Spinal cord (tissue), 10 donors: ENCODE data around the gene IPO9. TPM values are rescaled to one million over a fixed set of nuclear protein-coding genes. Genes with fewer than 3 reads are reported as not detected.
"Not testable (repeated sequence)": the region's sequence is repeated elsewhere in the genome, so short reads cannot be mapped to it uniquely, and the experiment has no call there.

ENCODE experiments used
- DNase-seq, 6 donors: peaks; one replicate each; pipeline versions ENCODE4 v3.0.0 to v3.0.0-alpha.2; 2013 to 2015; ENCODE audit warnings: low spot score in 6 of 6, low read depth in 4 of 6
- H3K27ac ChIP-seq: one replicate; pipeline ENCODE4 v1.5.1; 2013; ENCODE audit warnings: low read depth, low read length, control low read depth
- H3K27me3 ChIP-seq: one replicate; pipeline ENCODE4 v1.6.1; 2013; ENCODE audit warnings: low read length; ENCODE audit not compliant: control insufficient read depth, insufficient read depth
- H3K36me3 ChIP-seq: one replicate; pipeline ENCODE4 v1.6.1; 2013; ENCODE audit warnings: low read length; ENCODE audit not compliant: control insufficient read depth, insufficient read depth
- H3K4me1 ChIP-seq: one replicate; pipeline ENCODE4 v1.6.1; 2013; ENCODE audit warnings: low read length; ENCODE audit not compliant: control insufficient read depth, insufficient read depth
- H3K4me3 ChIP-seq: one replicate; pipeline ENCODE4 v1.5.1; 2013; ENCODE audit warnings: low read depth, low read length, control low read depth
- H3K9me3 ChIP-seq: one replicate; pipeline ENCODE4 v1.6.1; 2013; ENCODE audit warnings: low read length; ENCODE audit not compliant: control insufficient read depth, insufficient read depth
- WGBS: methylation state at CpG from one replicate; pipeline ENCODE4 v1.1.5; 2013; ENCODE audit warnings: missing lambda C conversion rate; ENCODE audit not compliant: insufficient coverage; 5-methylcytosine and 5-hydroxymethylcytosine counted together
- polyA plus RNA-seq, 2 donors: library from polyadenylated mRNA; unstranded; fragments of 120-200 nt; gene quantifications; one replicate each; pipeline ENCODE4 v1.2.1, GENCODE V29; 2013; ENCODE audit not compliant: insufficient read length in 2 of 2
- total RNA-seq, 2 donors: library from RNA; depleted of rRNA in 1 of 2; stranded (reverse); fragments of 120-200 nt in 1 of 2; fragments of >200 nt in 1 of 2; gene quantifications; one replicate each; pipeline versions ENCODE4 v1.2.3 to v1.2.4, GENCODE V29; 2013 to 2014
- donor health status: healthy.

IPO9 gene
- total and polyA plus RNA-seq, 4 donors: 35.9 to 86.3 (median 62.6) TPM

GRCh38 chr1:201825245-201825644, 3.7 kb upstream of the IPO9 start:
- Histone ChIP-seq H3K4me1 (peaks cover 19% of the 10 kb centered on the region), H3K4me3 (no peak overlapping the region), H3K36me3 (peaks cover 23% of the 10 kb centered on the region), H3K27ac (peak overlapping the region; percentile 22), H3K27me3 (no peaks in the 10 kb centered on the region), H3K9me3 (no peaks in the 10 kb centered on the region)
- DNase-seq: peak in 1 of 6 donors; percentile 26
- no CpG with 5 or more reads among the region's 3 CpGs for WGBS

- Histone ChIP-seq H3K4me3 (no peak overlapping the region), H3K9me3 (no peaks in the 10 kb centered on the region), H3K27ac (peak overlapping the region; percentile 22), H3K36me3 (peaks cover 15% of the 10 kb centered on the region), H3K4me1 (peaks cover 21% of the 10 kb centered on the region), H3K27me3 (no peaks in the 10 kb centered on the region)
- DNase-seq: no peak
- WGBS: 67% methylated on average over 1 of the region's 4 CpGs
Observed at GRCh38 chr1:201826830-201827229, 2.1 kb upstream of the IPO9 start.

DNA sequence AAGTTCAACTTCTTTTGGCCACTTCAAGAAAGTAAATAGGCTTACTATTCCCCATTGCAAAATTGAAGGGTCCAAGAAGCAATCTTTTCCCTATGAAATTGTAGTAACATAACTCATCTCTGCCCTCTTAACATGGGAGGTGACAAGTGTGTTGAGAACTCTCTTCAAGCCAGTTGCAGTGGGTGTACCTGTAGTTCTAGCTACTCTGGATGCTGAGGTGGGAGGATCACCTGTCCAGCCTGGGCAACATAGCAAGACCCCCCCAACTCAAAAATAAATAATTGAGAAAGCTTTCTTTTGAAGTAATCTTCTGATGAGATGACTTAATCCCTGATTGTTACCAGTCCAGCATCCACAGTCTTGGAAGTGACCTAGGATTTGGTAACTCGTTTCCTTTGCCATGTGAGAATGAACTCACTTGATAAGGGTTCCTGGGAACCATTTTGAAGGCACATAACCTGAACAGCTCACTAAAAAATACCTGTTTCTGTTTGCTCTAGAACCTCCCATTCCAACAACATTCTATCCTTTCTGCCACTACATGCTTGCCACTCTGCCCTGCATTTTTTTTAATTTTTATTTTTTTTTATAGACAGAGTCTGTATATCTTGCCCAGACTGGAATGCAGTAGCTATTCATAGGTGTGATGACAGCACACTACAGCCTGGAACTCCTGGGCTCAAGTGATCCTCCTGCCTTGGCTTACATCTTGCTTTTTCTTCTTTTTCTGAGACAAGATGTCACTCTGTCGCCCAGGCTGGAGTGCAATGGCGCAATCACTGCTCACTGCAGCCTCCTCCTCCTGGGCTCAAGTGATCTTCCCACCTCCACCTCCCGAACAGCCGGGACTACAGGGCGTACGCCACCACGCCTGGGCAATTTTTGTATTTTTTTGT, 1.4 kb upstream of the IPO9 start:
- H3K27ac ChIP-seq: no peak overlapping the region
- 95% methylated on average over 8 of the region's 8 CpGs for WGBS
- no peak overlapping the region for H3K4me3 ChIP-seq

DNA sequence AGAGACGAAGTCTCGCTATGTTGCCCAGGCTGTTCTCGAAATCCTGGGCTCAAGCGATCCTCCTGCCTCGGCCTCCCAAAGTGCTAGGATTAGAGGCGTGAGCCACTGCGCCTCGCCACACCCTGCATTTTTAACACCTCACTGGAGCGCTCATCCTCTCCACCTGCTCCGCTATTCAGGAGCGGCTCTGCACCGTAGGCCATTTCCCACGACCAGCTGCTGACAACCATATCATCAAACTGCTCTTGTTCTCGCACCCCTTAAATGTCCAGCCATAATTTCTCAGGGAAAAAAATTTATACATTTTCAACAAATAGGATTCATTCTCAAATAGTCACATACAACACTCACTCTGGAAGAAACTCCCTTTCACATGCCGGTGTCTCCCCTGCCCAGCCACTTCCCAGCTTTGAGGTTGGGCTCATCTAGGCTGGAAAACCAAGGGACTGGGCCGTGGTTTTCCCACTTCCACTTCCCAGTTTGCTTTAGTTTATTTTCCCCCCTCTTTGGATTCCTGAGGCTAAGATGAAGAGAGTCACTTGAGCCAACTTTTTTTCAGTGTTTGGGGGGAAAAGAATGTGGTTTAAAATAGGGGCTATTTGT, 639 bp upstream of the IPO9 start:
- 80% methylated on average over 15 of the region's 16 CpGs for WGBS

More for the DNA sequence above, 1.4 kb upstream of the IPO9 start:
- H3K4me1 ChIP-seq: peaks cover 21% of the 10 kb centered on the region
- peaks cover 7% of the 10 kb centered on the region for H3K36me3 ChIP-seq
- no peaks in the 10 kb centered on the region for H3K27me3 ChIP-seq
- no peaks in the 10 kb centered on the region for H3K9me3 ChIP-seq
- no peak for DNase-seq

DNA sequence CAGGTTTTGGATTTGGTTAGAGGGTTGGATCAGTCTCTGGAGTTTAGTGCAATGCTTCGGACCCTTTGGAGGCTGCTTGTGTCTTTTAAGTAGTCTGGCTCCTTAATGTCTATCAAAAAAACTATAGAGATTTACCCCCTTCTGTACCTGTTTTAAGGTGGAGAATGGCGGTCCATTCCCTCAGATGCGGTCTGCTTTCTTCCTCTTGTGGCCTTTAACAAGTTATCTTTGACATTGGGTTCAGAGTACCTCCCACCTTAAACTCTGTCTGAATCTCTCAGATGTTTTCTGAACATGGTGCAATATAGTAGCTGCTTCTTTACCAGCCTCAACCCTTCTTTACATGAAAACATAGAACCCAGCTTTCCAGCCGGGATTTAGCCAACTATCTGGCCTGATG, 2.4 kb downstream of the IPO9 start:
- 50% methylated on average over 1 of the region's 4 CpGs for WGBS
- H3K4me3 ChIP-seq: no peak overlapping the region

More for the DNA sequence above, 639 bp upstream of the IPO9 start:
- H3K4me1 ChIP-seq: peaks cover 21% of the 10 kb centered on the region
- H3K27me3 ChIP-seq: no peaks in the 10 kb centered on the region
- peaks cover under 1% of the 10 kb centered on the region for H3K36me3 ChIP-seq
- no peak overlapping the region for H3K4me3 ChIP-seq
- DNase-seq: no peak
- H3K9me3 ChIP-seq: no peaks in the 10 kb centered on the region
- H3K27ac ChIP-seq: no peak overlapping the region

GRCh38 chr1:201834621-201835020, 5.7 kb downstream of the IPO9 start:
- H3K4me1 ChIP-seq: peaks cover 3% of the 10 kb centered on the region
- H3K36me3 ChIP-seq: peaks cover 9% of the 10 kb centered on the region
- no peaks in the 10 kb centered on the region for H3K9me3 ChIP-seq
- no peaks in the 10 kb centered on the region for H3K27me3 ChIP-seq
- DNase-seq: no peak
- H3K27ac ChIP-seq: no peak overlapping the region
- no peak overlapping the region for H3K4me3 ChIP-seq
- WGBS: 98% methylated on average over 5 of the region's 5 CpGs

More for the DNA sequence above, 2.4 kb downstream of the IPO9 start:
- no peak for DNase-seq
- Histone ChIP-seq H3K27me3 (no peaks in the 10 kb centered on the region), H3K36me3 (peaks cover 4% of the 10 kb centered on the region), H3K4me1 (peaks cover 12% of the 10 kb centered on the region), H3K9me3 (no peaks in the 10 kb centered on the region), H3K27ac (no peak overlapping the region)

- Histone ChIP-seq H3K36me3 (peaks cover 12% of the 10 kb centered on the region), H3K27ac (no peak overlapping the region), H3K4me1 (no peaks in the 10 kb centered on the region), H3K27me3 (no peaks in the 10 kb centered on the region), H3K4me3 (no peak overlapping the region), H3K9me3 (no peaks in the 10 kb centered on the region)
- DNase-seq: no peak
- no CpG with 5 or more reads among the region's 2 CpGs for WGBS
Observed at GRCh38 chr1:201838381-201838780, 9.4 kb downstream of the IPO9 start.

DNA sequence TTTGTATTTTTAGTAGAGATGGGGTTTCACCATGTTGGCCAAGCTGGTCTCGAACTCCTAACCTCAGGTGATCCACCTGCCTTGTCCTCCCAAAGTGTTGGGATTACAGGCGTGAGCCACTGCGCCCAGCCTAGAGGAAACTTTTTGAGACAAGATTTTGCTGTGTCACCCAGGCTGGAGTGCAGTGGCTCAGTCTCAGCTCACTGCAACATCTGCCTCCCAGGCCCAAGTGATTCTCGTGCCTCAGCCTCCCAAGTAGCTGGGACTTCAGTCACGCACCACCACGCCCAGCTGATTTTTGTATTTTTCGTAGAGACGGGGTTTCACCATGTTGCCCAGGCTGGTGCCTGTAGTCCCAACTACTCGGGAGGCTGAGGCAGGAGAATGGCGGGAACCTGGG, 10.1 kb downstream of the IPO9 start:
- over 99% methylated on average over 10 of the region's 10 CpGs for WGBS

DNA sequence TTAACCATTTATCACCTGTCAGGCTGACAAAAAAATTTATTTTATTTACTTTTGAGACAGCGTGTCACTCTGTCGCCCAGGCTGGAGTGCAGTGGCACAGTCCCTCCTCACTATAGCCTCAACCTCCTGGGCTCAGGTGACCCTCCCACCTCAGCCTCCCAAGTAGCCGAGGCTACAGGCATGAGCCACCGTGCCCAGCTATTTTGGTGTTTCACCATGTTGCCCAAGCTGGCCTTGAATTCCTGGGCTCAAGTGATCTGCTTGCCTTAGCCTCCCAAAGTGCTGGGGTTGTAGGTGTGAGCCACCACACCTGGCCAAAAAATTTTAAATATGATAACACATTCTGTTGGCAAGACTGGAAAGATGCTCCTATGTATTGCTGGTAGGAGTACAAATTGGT, 11.1 kb downstream of the IPO9 start:
- Histone ChIP-seq H3K4me1 (no peaks in the 10 kb centered on the region), H3K9me3 (no peaks in the 10 kb centered on the region), H3K27me3 (no peaks in the 10 kb centered on the region), H3K36me3 (peaks cover 8% of the 10 kb centered on the region), H3K4me3 (no peak overlapping the region), H3K27ac (no peak overlapping the region)
- 100% methylated on average over 3 of the region's 4 CpGs for WGBS
- no peak for DNase-seq

More for the DNA sequence above, 10.1 kb downstream of the IPO9 start:
- H3K4me3 ChIP-seq, DNase-seq, H3K4me1 ChIP-seq, H3K27me3 ChIP-seq, H3K27ac ChIP-seq, H3K9me3 ChIP-seq: not testable (repeated sequence)
- peaks cover 12% of the 10 kb centered on the region for H3K36me3 ChIP-seq
